COLO668 (cell line): ENCODE measurements around the gene FYN.

Experiments
- DNase-seq: peaks from one replicate; lab custom pipeline; 2025; ENCODE audit not compliant: unreplicated experiment; lab: John Stamatoyannopoulos, UW

The FYN gene

DNA sequence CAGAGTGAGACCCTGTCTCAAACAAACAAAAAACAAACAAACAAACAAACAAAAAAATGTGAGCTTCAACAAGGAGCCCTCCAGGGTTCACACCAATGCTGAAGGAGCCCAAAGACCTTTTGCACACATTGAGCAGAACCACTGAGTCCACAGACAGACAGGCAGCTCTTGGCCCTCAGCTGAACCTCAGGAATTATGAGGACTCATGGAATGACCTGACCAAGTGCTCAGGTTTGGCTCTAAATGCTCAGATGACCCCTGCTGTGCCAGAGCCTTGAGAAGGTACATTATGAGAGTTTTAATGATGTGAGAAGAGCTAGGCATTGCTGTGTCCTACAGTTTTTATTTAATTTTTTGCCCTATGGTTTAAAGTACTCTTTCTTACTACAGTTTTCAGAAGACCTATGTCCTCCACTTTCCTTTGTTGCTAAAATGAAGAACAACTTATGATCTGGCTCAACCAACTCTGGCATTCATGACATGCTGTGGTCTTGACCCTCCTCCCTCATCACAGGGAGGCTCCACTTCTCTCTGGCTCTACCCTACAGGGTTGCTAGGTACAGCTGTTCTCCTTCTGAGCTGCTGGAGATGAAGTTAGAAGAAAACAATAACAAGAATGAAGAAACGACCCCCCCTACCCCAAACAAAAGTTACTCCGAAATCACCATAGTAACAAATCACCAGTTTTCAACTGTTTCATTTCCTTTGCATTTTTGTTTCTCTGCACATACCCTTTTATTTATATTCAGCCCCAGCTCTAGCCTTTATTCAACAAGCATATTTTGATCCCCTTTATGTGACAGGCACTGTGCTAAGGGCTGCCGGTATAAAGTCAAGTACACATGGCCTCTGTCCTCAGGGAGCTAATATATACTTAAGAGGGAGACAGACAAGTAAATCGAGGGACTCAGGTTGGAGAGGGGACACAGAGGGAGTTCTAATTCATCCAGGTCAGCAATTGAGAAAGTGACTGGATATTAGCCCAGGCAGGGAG, 138.9 kb downstream of the FYN start:
- no peak for DNase-seq

DNA sequence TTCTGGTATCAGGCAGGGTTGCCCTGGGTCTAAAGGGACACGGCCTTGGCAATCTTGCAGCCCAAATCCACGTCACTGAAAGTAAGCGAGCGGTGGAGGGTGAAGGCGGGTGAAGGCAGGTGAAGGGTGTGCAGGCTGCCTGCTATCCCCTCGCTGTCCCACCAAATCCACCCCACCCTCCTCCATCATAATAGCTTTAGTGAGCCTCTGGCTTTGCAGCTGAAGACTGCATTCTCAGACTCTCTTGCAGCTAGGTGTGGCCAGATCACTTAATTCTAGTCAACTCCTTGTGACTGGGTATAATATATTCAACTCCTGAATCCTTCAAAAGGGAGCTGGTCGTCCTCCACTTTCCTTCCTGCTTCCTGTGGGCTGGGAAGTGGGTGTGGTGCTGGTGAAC, 140.9 kb downstream of the FYN start:
- DNase-seq: no peak

DNA sequence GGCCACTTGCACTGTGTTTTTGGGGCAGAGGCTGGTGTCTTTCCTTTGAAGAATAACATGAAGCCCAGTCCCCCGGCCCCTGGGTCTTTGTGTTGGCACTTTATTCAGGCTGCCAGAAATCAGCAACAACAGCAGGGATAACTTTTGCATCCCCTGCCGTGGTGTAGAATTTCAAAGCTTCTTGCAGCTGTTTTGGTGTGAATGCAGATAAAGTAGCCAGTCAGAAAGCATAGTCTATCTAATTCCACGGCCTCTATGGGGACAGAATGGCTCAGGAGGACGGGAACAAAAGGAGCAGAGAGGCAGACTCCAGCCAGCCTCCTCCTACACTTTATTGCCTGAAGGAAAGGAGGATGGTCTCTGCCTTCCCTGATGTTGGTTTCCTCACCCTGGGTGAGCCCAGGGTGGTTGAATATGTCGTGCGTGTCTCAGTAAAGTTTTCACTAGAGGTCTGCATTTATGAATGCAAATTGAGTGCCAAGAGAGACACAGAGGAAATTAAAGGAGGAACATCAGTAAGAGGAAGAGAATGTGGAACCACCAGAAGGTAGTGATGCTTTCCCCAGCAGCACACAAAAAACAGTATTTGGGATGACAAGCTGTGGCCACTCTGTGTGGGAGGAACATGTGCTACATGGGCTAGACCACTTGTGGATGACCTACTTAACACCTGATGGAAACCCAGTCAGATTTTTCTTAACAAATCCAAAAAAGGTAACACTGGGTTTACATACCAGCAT, 141.6 kb downstream of the FYN start:
- no peak for DNase-seq

- no peak for DNase-seq
Observed at GRCh38 chr6:111730864-111731263, 142.4 kb downstream of the FYN start.

DNA sequence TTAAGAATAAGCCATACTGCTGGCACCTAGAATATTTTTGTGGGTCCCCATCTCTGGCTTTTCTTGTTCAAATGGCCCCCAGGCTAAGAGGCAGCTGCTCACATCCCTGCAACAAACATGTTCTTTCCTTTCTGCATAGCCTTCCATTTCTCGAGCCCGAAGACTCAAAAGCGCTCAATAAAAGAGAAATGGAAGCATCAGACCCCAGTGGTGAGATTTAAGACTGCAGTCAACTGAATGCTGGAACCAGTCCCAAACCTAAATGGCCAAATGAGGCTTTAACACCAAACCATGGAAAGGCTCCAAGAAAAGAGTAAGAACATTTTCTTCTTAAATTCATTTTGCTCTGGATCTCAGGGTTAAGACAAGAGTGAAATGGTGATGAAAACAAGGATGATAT, 145.4 kb downstream of the FYN start:
- no peak for DNase-seq

DNA sequence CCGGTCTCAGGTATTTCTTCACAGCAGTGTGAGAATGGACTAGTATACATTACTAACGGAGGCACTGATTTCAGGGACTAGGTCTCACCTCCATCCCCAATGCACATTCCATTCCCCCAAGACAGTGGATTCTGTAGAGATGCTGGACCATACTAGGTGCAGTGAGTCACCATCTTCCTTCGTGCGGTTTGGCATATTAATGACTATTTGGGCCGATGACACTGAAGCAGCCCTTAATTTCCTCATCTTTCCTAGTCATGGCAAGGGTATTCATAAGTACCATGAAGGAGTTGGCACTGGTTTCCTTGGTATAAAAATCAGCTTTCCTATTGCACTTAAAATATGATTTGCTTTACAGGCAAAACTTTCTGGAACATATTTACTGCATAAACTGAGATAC, 146.2 kb downstream of the FYN start:
- DNase-seq: no peak

GRCh38 chr6:111725446-111726112, 147.7 kb downstream of the FYN start:
- no peak for DNase-seq

DNA sequence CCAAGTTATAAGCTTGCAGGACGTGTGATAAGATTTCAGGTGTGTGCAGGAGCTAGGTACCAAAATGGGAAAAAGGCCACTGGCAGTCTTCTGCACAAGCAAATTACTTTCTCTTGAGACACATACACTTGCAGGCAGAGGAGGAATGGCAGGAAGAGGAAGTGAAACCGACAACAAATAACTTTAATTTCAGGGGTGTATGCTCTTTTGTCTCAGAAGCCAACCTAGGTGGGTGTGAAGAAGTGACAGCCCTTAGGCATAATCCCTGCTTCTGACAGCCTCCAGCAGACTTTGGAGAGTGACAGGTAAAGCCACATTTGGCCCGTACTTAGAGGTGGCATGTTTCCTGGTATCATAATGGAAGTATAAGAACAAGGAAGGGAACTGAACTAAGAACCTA, 148.7 kb downstream of the FYN start:
- DNase-seq: no peak

- DNase-seq: no peak
Observed at GRCh38 chr6:111724039-111724438, 149.2 kb downstream of the FYN start.

DNA sequence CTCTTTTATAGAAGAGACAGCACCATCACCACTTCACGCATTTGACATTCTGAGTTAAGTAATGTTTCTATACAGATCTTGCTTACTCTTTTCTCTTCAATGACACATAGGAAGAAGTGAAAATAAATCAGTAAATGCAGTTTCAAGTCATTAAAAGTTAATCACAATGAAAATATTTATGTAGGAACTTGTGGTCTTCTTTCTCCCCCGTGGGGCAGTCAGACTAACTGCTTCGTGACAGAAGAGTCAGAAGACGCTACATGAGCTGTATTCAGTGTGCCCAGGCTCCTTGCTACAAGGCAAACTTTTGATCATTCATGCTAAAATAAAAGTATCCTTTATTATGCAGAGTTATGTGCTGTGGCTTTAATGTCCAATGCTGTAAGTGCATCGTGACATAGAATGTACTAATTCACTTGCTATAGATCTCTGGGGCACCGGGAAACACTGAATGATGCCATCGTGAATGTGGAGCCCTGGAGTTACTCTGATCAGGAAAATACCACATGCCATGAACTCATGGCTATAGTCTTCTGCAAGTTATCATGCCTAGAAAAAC, 149.8 kb downstream of the FYN start:
- no peak for DNase-seq

DNA sequence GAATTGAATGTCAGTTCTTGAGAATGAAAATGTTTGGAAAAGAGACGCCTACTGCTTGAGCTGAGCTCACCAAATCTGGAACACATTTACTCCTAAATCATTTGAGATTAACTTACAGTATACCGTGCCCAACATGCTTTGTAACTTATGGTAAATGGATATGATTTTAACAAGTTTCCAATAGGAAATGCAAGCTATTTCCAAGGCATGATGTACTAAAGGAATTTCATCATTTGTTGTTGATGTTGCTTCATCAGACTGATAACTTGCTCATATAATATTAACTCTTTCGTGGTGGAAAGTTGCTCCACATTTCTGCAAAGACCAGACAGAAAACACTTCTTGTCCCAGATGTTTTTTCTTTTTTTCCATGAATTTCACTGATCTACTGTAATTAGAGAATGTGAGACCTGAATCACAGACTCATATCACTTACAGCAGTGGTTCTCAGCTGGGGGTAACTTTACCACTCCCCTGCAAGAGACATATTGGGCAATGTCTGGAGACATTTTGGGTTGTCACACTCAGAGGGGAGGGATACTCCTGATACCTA, 151.0 kb downstream of the FYN start:
- DNase-seq: no peak

DNA sequence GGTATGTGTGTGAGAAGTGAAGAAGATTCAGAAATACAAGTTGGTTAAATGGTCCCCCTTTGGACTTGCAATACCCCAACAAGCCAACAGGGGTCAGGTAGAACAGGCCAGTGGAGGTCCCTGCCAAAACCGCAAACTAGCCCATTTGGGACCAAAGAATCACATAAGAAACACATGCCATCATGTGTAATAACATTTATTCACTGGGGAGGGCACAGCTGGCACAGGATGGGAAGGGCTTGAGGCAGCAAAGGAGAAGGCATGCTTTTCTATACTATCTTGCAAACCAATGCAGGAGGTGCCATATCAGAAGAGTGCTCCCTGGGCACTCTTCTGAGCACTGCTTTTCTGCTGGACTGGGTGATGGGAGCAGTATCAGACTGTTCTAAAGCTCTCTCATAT, 151.5 kb downstream of the FYN start:
- DNase-seq: peak; percentile 7

DNA sequence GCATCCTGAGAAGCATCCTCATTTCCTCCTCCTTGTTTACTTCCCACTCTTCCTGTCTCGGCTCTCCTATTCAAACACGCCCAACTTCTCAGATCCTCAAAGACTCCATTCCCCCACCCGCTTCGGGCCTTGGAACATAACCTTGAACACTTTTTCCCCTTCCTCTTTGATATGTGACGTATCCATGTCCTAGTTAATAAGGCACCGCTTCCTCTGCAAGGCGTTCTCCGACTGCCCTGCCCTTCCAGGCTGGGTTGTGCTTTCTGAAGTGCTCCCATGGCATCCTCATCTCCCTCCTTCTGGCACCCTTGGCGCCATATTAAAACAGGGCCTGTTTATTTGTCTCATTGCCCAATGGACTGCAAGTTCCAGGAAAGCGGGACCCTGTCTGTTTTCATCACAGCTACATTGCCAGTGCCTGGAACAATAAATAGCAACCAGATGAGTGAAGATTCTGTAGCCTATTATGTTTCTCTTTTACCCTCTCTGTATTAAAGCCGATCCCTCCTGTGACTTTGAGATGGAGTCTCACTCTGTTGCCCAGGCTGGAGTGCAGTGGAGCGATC, 152.2 kb downstream of the FYN start:
- no peak for DNase-seq

DNA sequence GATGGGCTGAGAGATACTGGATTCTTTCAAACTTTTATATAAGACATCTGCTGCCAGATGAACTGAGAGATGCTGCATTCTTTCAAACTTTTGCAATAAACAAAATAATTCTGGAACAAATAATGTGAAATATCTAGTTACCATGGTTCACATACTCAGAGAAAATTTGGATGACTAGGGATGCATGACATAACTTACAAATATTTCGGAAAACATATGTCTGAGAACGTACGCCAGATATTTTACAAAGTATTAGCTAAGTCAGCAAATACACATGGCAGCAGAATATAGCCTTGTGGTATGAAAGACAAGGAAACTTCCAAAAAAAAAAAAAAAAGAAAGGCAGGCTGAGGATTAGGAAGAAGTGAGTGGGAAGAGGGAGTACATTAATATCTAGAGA, 154.3 kb downstream of the FYN start:
- no peak for DNase-seq

- DNase-seq: no peak
Observed at GRCh38 chr6:111718326-111718725, 154.9 kb downstream of the FYN start.

DNA sequence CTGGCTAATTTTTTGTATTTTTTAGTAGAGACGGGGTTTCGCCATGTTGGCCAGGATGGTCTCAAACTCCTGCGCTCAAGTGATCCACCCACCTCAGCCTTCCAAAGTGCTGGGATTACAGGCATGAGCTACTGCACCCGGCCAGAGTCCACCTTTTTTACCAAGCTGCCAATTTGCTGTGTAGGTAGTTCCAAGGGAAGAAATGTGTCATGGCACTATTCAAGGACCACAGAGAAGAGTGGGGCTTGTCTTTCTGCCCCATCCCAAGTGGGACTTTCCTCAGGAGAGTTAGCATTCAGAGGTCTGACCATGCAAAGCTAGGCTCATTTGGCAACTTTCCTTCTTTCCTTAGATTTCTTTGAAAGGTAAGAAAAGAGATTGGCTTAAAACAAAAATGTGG, 155.6 kb downstream of the FYN start:
- DNase-seq: no peak

DNA sequence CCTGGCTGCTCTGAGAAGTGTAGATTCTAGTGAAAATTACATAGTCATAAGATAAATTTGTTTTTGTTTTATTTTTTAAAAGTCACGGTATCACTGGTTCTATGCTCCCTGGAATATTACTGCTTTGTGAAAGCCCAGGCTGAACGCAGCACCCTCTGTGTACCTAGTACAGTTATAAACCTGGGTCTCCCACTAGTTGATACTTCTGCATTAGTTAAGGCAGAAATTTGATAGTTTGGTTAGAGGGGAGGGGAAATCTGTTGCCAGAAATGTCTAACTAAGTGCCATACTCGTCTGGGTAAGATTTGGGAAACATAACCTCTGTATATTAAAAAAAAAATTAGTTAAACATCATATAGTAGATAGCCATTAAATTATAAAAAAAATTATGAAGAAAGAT, 156.9 kb downstream of the FYN start:
- no peak for DNase-seq

- DNase-seq: no peak
Observed at GRCh38 chr6:111715321-111715720, 157.9 kb downstream of the FYN start.

DNA sequence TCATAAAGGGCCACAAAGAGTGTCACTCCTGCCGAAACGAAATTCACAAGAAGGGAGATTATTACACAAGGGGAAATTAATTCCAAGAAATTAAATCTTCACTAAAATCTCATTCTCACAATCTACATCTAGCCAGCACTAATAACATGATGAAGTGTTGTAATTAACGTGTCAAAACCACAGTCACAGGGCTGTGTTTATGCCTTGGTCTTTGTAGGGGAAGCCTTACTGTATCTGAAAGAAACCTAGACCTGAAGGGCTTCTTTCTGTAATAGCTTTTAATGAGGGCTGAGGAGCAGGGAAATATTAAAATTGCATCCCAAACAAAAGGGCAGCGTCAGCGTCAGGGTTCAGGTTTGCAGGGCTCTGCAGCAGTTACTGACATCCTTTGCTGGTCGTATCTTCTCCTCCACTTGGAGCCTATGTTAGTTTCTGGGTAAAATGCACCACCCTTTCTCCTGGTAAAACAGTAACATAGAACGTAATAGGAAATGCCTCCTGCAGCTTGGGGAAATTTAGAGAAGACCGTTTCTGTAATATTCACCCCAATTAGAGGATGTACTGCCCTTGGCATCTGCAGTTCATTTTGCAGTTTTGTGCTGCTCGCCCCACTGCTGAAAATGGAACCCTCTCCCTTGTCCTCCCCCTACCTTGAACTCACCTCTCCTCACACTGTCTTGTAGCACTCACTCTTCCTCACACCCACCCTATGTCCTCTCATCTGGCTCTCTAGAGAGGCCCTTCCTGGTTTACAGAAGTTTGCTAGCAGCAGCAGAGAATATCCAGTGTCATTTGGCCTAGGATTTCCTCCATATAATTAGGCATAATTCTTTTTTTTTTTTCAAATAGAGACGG, 158.6 kb downstream of the FYN start:
- DNase-seq: no peak

DNA sequence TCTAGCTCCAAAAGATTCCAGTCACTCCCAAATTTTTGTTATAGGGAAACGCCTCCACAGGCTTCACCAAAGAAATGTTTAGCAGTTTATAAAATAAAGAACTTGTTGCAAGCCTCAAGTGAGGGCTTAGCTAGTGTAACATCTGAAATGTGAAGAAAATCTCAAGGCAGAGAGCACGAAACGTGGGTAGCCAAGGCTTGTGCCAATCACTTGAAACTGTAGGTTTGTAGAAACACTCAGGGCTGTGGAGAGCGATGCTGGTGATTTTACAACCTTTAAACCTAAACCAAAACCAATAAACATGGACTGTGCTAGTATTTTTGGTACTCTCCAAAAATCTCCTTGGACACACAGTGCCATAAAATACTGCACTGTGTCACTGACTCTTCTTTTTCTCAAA, 159.4 kb downstream of the FYN start:
- DNase-seq: no peak
